DMS53 (cell line): ENCODE data around the gene HAUS6.
"Not testable (repeated sequence)": the region's sequence is repeated elsewhere in the genome, so short reads cannot be mapped to it uniquely, and the experiment has no call there.

Source experiments
- DNase-seq: peaks from one replicate; lab custom pipeline; 2025; lab: John Stamatoyannopoulos, UW

The HAUS6 gene, protein sequence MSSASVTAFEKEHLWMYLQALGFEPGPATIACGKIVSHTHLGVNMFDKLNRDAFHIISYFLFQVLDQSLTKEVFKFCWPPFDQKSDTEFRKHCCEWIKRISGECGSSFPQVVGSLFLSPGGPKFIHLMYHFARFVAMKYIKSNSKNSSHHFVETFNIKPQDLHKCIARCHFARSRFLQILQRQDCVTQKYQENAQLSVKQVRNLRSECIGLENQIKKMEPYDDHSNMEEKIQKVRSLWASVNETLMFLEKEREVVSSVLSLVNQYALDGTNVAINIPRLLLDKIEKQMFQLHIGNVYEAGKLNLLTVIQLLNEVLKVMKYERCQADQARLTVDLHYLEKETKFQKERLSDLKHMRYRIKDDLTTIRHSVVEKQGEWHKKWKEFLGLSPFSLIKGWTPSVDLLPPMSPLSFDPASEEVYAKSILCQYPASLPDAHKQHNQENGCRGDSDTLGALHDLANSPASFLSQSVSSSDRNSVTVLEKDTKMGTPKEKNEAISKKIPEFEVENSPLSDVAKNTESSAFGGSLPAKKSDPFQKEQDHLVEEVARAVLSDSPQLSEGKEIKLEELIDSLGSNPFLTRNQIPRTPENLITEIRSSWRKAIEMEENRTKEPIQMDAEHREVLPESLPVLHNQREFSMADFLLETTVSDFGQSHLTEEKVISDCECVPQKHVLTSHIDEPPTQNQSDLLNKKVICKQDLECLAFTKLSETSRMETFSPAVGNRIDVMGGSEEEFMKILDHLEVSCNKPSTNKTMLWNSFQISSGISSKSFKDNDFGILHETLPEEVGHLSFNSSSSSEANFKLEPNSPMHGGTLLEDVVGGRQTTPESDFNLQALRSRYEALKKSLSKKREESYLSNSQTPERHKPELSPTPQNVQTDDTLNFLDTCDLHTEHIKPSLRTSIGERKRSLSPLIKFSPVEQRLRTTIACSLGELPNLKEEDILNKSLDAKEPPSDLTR

DNA sequence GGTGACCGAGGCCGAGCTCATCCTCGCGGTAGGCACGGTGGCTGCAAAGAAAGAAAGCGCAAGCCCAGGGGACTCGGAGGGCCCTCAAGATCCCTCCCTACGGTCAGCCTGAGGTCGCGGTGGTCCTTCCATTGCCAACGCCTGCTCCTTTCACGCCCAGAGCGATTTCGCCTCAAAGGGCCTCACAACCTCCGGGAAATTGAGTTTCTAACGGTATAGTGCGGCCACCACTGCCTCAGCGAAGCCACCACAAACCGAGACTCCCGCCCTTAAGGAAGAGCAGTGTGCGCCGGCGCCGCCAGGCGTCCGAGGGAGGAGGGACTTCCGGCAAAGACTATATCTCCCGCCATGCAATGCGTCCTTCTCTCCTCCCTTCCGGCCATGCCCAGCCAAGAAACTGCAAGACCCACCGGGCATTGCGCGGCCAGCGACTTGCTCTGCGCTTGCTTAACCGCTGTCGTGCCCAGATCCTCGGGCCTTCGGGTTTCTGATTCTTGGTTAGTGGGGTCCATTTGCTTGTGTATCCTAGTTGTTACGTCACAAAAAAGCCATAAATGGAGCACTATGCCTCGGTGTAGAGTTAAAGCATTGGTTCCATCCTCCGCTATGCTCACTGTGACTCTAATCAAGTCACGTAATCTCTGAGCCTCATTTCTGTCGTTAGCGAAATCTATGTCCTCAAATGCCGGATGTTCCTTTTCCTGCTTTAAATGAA lies at the start of gene HAUS6:
HAUS6 (minus strand) TSS at position 274 of the 715 bp plus-strand sequence; CDS start at position 21, 253 bp downstream.
- peak; percentile 97 for DNase-seq

DNA sequence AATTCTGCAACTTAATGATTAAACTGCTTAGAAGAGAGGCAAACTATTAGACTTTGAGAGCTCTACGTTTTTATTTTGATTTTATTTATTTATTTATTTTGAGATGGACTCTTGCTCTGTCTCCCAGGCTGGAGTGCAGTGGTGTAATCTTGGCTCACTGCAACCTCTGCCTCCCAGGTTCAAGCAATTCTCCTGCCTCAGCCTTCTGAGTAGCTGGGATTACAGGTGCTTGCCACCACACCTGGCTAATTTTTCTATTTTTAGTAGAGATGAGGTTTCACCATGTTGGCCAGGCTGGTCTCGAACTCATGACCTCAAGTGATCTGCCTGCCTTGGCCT lies 49.4 kb upstream of the HAUS6 start:
- not testable (repeated sequence) for DNase-seq

- DNase-seq, result no peak
Measured at GRCh38 chr9:19151425-19152159, 48.9 kb upstream of the HAUS6 start.

- no peak for DNase-seq
Measured at GRCh38 chr9:19149230-19149629, 46.5 kb upstream of the HAUS6 start.

- DNase-seq, result no peak
Measured at GRCh38 chr9:19148187-19148586, 45.5 kb upstream of the HAUS6 start.

DNA sequence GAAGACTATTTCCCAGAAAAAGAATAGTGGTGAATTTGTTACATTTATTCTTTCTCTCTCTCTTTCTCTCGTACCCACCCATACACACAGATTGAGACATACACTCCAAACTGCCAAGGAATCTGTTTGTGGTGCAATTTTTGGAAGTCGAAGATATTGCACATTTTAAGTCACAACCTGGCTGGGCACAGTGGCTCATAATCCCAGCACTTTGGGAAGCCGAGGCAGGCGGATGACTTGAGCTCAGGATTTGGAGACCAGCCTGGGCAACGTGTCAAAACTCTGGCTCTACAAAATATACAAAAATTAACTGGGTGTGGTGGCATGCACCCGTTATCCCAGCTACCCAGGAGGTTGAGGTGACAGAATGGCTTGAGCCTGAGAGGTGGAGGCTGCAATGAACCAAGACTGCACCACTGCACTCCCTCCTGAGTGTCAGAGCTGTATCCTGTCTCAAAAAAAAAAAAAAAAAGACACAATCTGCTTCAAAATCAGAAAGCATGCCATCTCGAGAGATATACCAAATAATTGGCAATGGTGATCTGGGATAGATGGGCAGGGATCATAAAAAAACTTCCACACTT lies 43.8 kb upstream of the HAUS6 start:
- DNase-seq, result no peak

- DNase-seq, result no peak
Measured at GRCh38 chr9:19145881-19146280, 43.2 kb upstream of the HAUS6 start.

DNA sequence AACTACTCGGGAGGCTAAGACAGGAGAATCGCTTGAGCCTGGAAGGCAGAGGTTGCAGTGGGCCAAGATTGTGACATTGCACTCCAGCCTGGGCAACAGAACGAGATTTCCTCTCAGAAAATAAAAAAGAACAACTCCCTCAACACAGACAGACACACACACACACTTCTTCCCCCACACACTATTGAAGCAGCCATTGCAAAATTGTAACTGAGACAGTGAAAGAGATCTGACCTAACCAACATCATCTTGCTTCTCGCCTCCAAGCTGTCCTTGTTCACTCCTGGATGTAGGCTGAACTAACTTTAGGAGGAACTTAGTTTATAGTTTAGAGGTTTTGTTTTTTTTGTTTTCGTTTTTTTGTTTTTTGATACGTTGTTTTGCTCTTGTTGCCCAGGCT lies 37.6 kb upstream of the HAUS6 start:
- no peak for DNase-seq

DNA sequence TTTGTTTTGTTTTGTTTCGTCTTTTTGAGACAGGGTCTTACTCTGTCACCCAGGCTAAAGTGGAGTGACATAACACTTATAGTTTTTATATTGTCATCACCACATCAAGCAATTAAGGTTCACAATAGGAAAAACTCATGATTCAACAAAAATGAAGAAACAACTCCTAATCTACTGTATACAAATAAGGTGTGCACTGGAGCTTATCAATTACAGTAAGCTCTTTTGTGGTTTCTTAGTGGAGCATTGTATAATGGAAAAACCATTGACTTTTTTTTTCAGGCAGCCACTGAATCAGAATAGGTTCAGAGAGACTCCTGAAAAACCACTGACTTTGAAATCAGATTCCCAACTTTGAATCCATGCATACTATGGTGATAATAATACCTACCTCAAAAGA lies 35.4 kb upstream of the HAUS6 start:
- DNase-seq, result no peak

- DNase-seq, result no peak
Measured at GRCh38 chr9:19137282-19137681, 34.6 kb upstream of the HAUS6 start.

DNA sequence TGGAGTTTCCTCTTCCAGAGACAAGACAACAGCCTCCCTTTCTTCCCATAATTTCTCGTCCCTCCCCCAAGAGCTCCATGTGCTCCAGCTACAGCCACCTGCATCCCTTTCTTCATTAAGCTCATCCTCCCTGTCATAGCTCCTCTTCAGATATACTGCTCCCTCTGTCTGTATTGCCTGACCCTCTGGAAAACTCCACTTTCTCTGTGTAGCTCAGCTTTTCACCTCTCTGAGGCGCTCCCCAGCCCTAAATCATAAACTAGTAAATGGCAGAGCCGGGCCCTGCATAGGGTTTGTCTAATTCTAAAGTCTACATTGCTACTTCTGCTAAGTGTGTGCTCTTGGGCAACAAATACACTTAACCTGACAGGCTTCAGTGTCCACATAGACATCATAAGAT lies 33.4 kb upstream of the HAUS6 start:
- DNase-seq, result peak; percentile 6

DNA sequence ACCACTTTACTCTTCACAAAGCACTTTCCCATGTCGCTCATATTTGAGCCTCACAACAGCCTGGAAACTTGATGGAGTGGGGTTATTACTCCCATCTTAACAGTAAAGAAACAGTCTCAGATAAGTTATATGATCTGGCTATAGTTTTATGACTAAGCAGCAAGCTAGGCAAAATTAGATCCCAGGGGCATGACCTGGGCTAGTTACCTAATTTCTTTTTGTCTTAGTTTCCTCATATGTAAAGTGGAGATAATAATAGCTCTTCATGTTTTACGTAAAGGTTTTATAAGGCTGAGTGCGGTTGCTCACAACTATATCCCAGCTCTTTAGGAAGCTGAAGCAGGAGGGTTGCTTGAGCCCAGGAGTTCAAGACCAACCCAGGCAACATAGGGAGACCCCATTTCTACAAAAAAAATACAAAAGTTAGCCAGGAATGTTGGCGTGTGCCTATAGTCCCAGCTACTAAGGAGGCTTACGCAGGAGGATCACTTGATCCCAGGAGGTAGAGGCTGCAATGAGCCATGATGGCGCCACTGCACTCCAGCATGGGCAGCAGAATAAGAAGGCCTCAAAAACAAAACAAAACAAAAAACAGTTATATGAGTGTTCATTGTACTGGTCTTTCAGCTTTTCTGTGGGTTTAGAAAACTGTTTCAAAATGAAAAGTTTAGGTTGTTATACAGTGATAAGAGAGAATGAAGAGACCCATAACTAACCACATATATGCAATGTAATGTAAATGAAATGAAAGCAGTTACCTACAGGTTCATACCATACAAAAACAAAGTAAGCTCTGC lies 31.0 kb upstream of the HAUS6 start:
- DNase-seq, result no peak

DNA sequence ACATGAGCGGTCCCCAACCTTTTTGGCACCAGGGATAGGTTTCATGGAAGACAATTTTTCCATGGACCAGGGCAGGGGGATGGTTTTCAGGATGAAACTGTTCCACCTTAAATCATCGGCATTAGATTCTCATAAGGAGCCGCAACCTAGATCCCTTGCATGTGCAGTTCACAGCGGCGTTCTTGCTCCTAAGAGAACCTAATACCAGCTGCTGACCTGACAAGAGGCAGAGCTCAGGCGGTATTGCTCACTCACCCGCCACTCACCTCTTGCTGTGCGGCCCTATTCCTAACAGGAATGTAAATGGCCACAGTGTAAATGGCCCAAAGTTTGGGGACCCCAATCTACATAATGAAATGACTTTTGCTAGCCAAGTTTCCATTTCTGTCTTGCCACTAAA lies 27.7 kb upstream of the HAUS6 start:
- peak; percentile 7 for DNase-seq

DNA sequence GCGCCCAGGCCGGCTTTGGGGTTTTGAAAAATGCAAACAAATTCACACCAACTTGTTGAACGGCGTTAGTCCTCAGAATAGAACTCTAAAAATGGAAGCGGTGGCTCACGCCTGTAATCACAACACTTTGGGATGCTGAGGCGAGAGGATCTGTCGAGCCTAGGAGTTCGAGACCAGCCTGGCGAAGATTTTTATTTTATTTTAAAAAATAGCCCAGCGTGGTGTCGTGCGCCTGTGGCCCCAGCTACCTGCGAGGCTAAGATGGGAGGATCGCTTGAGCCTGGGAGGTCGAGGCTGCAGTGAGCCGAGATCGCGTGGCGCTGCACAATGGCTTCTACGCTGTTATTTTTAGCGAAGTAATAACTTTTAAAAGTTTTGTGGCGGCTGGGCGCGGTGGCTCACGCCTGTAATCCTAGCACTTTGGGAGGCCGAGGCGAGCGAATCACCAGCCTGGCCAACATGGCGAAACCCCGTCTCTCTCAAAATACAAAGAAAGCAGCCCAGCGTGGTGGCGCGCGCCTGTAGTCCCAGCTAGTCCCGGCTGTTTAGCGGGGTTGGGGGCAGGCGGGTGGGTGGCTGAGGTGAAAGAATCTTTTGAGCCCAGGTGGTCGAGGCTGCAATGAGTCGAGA lies 25.3 kb upstream of the HAUS6 start:
- DNase-seq, result peak; percentile 44

DNA sequence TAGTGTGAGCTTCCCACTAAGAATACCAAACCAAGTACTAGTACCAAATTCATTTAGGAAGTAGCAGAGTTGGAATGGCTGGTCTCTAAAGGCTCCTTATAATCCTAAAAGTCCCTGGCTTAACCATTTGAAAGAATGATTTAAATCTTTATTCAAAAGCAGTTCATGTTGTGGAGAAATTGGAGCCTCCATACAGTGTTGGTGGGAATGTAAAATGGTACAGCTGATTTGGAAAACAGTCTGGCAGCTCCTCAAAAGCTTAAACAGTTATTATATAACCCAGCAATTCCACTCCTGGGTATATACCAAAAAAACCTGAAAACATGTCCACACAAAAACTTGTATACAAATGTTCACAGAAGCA lies 21.7 kb upstream of the HAUS6 start:
- no peak for DNase-seq

DNA sequence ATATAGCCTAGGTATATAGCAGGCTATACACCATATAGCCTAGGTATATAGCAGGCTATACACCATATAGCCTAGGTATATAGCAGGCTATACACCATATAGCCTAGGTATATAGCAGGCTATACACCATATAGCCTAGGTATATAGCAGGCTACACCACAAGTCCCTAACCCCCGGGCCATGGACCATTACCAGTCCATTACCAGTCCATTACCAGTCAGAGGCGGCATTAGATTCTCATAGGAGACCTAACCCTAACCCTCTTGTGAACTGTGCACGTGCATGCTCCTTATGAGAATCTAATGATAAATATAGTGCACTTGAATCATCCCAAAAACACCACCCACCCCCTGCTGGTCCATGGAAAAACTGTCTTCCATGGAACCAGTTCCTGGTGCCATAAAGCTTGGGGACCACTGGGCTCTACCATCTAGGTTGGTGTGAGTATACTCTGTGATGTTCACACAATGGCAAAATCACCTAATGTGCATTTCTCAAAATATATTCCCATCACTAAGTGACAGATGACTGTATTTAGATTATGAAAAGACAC lies 19.9 kb upstream of the HAUS6 start:
- DNase-seq, result no peak

DNA sequence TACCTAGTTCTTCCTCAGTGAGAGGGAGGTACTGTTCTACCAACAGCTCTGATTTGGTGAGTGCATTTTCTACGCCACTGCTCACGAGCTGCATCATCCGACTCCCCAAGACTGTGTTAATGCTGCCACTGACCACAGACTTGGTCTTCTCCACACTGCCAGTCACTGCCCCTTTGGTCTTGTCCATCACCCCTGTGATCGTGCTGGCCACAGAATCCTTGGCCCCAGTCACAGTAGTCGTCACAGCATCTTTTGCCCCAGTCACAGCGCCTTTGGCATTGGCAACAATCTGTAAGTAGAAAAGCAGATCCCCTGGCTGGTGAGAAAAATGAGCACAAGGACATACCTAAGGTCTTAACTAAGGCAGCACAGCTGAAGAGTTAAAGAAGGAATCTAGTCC lies 18.2 kb upstream of the HAUS6 start:
- DNase-seq, result no peak

- no peak for DNase-seq
Measured at GRCh38 chr9:19119801-19120440, 17.2 kb upstream of the HAUS6 start.

DNA sequence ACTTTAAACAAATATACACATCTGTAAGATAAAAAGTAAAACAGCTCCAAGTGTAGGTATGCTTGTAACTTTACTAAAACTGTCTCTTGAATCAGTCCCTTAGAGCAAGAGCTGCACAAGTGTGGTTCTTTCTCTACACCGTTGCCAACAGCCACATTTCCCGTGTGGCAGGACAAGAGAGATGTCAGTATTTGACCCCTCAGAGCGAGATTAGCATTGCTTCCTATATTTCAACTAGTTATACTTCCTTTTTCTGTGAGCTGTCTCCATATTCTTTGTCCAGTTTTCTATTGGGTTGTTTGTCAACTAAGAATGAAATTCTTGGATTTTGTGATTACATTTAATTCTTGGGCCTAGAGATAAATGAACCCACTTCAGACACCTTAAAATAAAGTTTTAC lies 16.5 kb upstream of the HAUS6 start:
- no peak for DNase-seq
